Endodermal cell (in vitro differentiated cells): ENCODE measurements around the gene PPP1R16B. TPM values are rescaled to one million over a fixed set of nuclear protein-coding genes. Genes with fewer than 3 reads are reported as not detected.

Source experiments
- DNase-seq: peaks from one replicate; pipeline ENCODE4 v3.0.0-alpha.2; 2017
- H3K27ac ChIP-seq: 2 replicates; pipeline ENCODE4 v1.5.1; 2013; ENCODE audit warnings: mild to moderate bottlenecking, low read depth, low read length, moderate library complexity
- H3K27me3 ChIP-seq: 2 replicates; pipeline ENCODE4 v1.6.1; 2013; ENCODE audit warnings: mild to moderate bottlenecking, low read length, moderate library complexity; ENCODE audit not compliant: insufficient read depth, control insufficient read depth, poor library complexity, severe bottlenecking
- H3K36me3 ChIP-seq: 2 replicates; pipeline ENCODE4 v1.7.0; 2013; ENCODE audit warnings: mild to moderate bottlenecking, low read length, moderate library complexity; ENCODE audit not compliant: control insufficient read depth, insufficient read depth
- H3K4me1 ChIP-seq: one replicate; pipeline ENCODE4 v1.7.0; 2013; ENCODE audit warnings: low read length; ENCODE audit not compliant: control insufficient read depth, insufficient read depth
- H3K4me3 ChIP-seq: 2 replicates; pipeline ENCODE4 v1.5.1; 2013; ENCODE audit warnings: mild to moderate bottlenecking, low read length, moderate library complexity
- H3K9ac ChIP-seq: 2 replicates; pipeline ENCODE4 v1.6.1; 2013; ENCODE audit warnings: mild to moderate bottlenecking, low read length, moderate library complexity; ENCODE audit not compliant: poor library complexity, severe bottlenecking; ENCODE audit errors: extremely low read depth
- H3K9me3 ChIP-seq: 2 replicates; pipeline ENCODE4 v1.6.1; 2013; ENCODE audit warnings: mild to moderate bottlenecking, low read length, moderate library complexity; ENCODE audit not compliant: control insufficient read depth
- H3K27ac Mint-ChIP-seq: 2 replicates; pipeline ENCODE4 v1.8.0; 2020; ENCODE audit warnings: mixed read lengths
- H3K27me3 Mint-ChIP-seq: 2 replicates; pipeline ENCODE4 v1.8.0; 2021; ENCODE audit warnings: mild to moderate bottlenecking, mixed read lengths; ENCODE audit not compliant: insufficient read depth
- H3K36me3 Mint-ChIP-seq: 2 replicates; pipeline ENCODE4 v1.8.0; 2020; ENCODE audit warnings: low read depth, mixed read lengths
- H3K4me1 Mint-ChIP-seq: 2 replicates; pipeline ENCODE4 v1.8.0; 2020; ENCODE audit warnings: mixed read lengths
- H3K4me3 Mint-ChIP-seq: 2 replicates; pipeline ENCODE4 v1.8.0; 2020; ENCODE audit warnings: mild to moderate bottlenecking, moderate library complexity, mixed read lengths
- H3K9me3 Mint-ChIP-seq: 2 replicates; pipeline ENCODE4 v1.8.0; 2020; ENCODE audit warnings: mild to moderate bottlenecking, mixed read lengths
- WGBS, 2 experiments: methylation state at CpG; one replicate each; pipeline versions ENCODE4 v1.1.5 to v1.1.7; 2013; ENCODE audit warnings: missing lambda C conversion rate in 2 of 2, mixed read lengths in 1 of 2; ENCODE audit not compliant: insufficient coverage in 1 of 2, insufficient read length in 1 of 2; 5-methylcytosine and 5-hydroxymethylcytosine counted together
- total RNA-seq, 2 donors: library from RNA; stranded (reverse); fragmentation: NEBNext Ultra II Directional in 1 of 2; extraction: Animal tissue kit (Norgen Biotek cat#: 25700) in 1 of 2; gene quantifications; 2 replicates in 1 of 2; 3 replicates in 1 of 2; pipeline ENCODE4 v1.2.1, GENCODE V29; 2021
- TF ChIP-seq, protein P1 (sequence below): fragments of 200-600 bp; sonication (generic); conservative IDR thresholded peaks from 2 replicates; pipeline ENCODE4 v1.5.0; 2021; ENCODE audit warnings: antibody characterized with exemption, mild to moderate bottlenecking

PPP1R16B gene
- total RNA-seq, 2 donors from 2014 or later = 6.7 to 15.3 TPM

DNA sequence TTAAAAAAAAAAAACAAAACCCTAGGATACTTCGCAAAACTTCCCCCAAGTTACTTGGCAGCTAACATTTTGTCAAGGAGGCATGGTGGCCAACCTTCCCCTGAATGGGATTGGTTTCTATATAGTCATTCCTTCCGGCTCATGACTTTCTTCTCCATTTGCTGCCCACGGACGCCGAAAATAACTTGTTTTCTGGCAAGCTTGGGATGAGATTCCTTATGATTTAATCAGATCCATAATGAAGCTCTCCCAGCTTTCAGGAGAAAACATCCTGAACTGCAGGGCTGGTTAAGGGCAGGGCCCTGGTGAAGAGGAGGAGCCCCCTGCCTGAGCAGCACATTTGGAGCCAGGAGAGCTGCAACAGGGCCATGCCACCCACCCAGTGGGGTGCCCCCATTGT, 49.9 kb downstream of the PPP1R16B start:
- WGBS, 2 experiments = 88 to 95% methylated on average over 4 to 5 of the region's 5 CpGs
- Histone ChIP-seq H3K36me3 (no peaks in the 10 kb centered on the region), H3K4me1 (no peaks in the 10 kb centered on the region), H3K27ac (no peak overlapping the region), H3K9ac (no peak overlapping the region), H3K4me3 (no peak overlapping the region), H3K27me3 (no peaks in the 10 kb centered on the region), H3K9me3 (no peaks in the 10 kb centered on the region)
- peaks cover under 1% of the 10 kb centered on the region for H3K4me1 Mint-ChIP-seq
- H3K27ac Mint-ChIP-seq = no peak overlapping the region
- TF ChIP-seq, protein P1, sequence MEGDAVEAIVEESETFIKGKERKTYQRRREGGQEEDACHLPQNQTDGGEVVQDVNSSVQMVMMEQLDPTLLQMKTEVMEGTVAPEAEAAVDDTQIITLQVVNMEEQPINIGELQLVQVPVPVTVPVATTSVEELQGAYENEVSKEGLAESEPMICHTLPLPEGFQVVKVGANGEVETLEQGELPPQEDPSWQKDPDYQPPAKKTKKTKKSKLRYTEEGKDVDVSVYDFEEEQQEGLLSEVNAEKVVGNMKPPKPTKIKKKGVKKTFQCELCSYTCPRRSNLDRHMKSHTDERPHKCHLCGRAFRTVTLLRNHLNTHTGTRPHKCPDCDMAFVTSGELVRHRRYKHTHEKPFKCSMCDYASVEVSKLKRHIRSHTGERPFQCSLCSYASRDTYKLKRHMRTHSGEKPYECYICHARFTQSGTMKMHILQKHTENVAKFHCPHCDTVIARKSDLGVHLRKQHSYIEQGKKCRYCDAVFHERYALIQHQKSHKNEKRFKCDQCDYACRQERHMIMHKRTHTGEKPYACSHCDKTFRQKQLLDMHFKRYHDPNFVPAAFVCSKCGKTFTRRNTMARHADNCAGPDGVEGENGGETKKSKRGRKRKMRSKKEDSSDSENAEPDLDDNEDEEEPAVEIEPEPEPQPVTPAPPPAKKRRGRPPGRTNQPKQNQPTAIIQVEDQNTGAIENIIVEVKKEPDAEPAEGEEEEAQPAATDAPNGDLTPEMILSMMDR = no peak
- no peak overlapping the region for H3K4me3 Mint-ChIP-seq
- no peaks in the 10 kb centered on the region for H3K27me3 Mint-ChIP-seq
- DNase-seq = no peak
- no peaks in the 10 kb centered on the region for H3K9me3 Mint-ChIP-seq
- H3K36me3 Mint-ChIP-seq = peaks cover 3% of the 10 kb centered on the region

DNA sequence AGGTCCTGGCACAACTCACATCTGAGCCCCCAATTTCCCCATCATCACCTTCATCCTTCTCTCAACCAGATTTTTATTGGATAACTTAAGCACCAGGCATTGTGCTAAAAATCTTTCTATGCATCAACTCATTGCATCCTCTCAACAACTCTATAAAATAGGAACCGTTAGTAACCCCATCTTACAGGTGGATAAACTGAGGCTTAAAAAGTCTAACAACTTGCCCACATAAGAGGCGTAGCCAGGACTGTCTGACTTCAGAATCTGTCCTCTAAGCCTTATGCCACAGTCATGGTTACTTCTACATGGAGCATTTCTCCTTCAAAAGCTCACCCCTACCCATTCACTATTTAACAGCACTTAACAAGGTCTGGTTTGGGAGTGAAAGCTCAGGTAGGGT, 51.1 kb downstream of the PPP1R16B start:
- Histone ChIP-seq H3K4me1 (peaks cover 3% of the 10 kb centered on the region), H3K9me3 (no peaks in the 10 kb centered on the region), H3K27ac (no peak overlapping the region), H3K9ac (no peak overlapping the region), H3K36me3 (no peaks in the 10 kb centered on the region), H3K4me3 (no peak overlapping the region), H3K27me3 (no peaks in the 10 kb centered on the region)
- no peak overlapping the region for H3K4me3 Mint-ChIP-seq
- H3K27ac Mint-ChIP-seq = no peak overlapping the region
- TF ChIP-seq, protein P1 = no peak
- 93 to 100% methylated on average over 1 to 2 of the region's 2 CpGs for WGBS, 2 experiments
- H3K4me1 Mint-ChIP-seq = peaks cover 5% of the 10 kb centered on the region
- H3K36me3 Mint-ChIP-seq = peaks cover 3% of the 10 kb centered on the region
- no peak for DNase-seq
- no peaks in the 10 kb centered on the region for H3K27me3 Mint-ChIP-seq
- H3K9me3 Mint-ChIP-seq = no peaks in the 10 kb centered on the region

DNA sequence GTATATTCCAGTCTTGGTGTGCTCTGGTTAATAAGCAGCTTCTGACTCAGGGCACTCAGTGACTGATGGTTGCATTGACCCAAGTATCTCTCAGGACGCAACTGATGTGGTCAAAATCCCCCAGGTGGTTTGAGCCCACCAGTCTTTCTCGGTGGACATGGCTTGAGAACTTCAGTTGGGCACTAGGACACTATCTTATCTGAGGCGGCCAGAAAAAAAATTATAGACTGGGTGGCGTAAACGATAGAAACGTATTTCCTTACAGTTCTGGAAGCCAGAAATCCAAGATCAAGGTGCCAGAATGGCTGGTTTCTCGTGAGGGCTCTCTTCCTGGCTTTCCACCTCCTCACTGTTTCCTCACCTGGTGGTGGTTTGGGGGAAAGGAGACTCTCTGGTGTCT, 52.2 kb downstream of the PPP1R16B start:
- no peak overlapping the region for H3K27ac Mint-ChIP-seq
- peaks cover 5% of the 10 kb centered on the region for H3K4me1 Mint-ChIP-seq

More for the DNA sequence above, 52.2 kb downstream of the PPP1R16B start:
- H3K9ac ChIP-seq = no peak overlapping the region
- 92 to 97% methylated on average over 7 of the region's 7 CpGs for WGBS, 2 experiments
- peaks cover 3% of the 10 kb centered on the region for H3K4me1 ChIP-seq
- no peaks in the 10 kb centered on the region for H3K9me3 Mint-ChIP-seq
- no peaks in the 10 kb centered on the region for H3K27me3 ChIP-seq
- no peaks in the 10 kb centered on the region for H3K27me3 Mint-ChIP-seq
- H3K36me3 ChIP-seq = no peaks in the 10 kb centered on the region
- H3K4me3 Mint-ChIP-seq = no peak overlapping the region
- H3K27ac ChIP-seq = no peak overlapping the region
- H3K9me3 ChIP-seq = no peaks in the 10 kb centered on the region
- DNase-seq = no peak
- TF ChIP-seq, protein P1 = no peak
- H3K36me3 Mint-ChIP-seq = peaks cover 3% of the 10 kb centered on the region
- H3K4me3 ChIP-seq = no peak overlapping the region
